NCI-H82 (cell line): Measurements from ENCODE around the gene ARHGEF25.
"Not testable (repeated sequence)": the region's sequence is repeated elsewhere in the genome, so short reads cannot be mapped to it uniquely, and the experiment has no call there.

Experiments used
- DNase-seq: peaks from one replicate; lab custom pipeline; 2025; lab: John Stamatoyannopoulos, UW

The ARHGEF25 gene

DNA sequence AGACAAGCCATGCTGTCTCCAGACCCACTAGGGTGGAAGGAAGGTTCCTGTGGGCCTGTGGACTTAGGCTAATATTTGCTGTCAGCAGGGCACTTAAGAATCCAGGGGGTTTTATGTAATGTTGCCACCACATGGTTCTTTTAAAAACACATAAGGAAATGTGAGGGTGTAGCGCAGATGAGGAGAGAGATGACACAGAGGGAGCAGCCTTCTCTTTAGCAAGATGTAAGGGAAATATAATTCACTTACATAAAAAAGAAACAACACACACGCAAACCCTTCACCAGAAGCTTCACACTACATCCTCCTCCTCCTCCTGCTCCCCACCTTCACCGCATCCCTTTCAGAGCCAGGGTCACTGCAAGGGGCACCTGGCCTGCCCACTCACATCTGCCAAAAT, 25.1 kb upstream of the ARHGEF25 start:
- DNase-seq, result no peak

DNA sequence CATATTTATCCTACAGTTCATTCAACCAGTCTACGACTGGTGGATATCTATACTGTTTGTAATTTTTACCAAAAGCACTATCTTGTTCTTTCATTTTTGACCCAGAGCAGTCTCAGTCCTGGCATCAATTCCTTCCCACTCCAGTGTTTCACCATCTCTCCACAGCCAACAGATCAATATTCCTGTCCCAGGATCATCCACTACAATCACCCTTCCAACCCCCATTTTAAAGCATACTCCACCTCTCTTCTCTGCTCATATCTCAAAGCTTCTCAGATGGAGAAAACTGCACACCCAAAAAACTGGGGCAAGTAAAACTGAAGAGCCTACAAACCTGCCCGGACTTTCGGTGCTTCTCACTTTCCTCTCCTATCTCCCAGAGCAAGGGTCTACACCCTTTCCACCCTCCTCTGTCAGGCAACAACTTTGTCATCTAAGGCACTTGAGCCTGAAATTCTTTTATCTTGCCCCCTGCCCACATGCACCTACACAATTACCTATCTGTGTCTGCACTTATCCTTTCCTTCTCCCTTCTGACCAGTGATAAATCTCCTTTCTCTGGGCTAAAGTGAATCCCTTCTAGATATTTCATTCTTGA, 24.3 kb upstream of the ARHGEF25 start:
- no peak for DNase-seq

DNA sequence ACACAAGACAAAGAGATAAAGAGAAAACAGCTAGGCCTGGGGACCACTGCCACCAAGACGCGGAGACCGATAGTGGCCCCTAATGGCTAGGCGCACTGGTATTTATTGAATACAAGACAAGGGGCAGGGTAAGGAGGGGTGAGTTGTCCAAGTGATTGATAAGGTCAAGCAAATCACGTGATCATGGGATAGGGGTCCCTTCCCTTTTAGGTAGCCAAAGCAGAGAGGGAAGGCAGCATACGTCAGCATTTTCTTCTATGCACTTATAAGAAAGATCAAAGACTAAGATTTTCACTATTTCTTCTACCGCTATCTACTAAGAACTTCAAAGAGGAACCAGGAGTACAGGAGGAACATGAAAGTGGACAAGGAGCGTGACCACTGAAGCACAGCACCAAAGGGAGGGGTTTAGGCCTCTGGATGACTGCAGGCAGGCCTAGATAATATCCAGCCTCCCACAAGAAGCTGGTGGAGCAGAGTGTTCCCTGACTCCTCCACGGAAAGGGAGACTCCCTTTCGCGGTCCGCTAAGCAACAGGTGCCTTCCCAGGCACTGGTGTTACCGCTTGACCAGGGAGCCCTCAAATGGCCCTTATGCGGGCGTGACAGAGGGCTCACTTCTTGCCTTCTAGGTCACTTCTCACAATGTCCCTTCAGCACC, 22.2 kb upstream of the ARHGEF25 start:
- DNase-seq, result not testable (repeated sequence)

DNA sequence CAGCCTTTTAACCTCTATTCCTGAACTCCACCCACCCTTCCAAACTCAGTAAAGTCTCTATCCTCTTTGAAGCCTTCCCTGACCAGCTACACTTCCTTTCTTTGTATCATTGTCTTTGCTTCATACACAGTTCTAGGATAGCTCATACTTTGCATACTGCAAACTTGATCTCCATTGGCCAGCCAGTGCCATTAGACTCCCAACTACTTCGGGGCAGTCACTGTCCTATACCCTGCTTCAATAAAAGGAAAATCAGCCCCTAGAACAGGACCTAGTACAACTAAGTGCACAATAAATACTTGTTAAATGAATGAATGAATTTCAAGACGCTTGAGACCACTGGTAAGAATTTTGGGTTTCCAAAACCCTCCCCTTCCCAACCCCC, 20.8 kb upstream of the ARHGEF25 start:
- no peak for DNase-seq

DNA sequence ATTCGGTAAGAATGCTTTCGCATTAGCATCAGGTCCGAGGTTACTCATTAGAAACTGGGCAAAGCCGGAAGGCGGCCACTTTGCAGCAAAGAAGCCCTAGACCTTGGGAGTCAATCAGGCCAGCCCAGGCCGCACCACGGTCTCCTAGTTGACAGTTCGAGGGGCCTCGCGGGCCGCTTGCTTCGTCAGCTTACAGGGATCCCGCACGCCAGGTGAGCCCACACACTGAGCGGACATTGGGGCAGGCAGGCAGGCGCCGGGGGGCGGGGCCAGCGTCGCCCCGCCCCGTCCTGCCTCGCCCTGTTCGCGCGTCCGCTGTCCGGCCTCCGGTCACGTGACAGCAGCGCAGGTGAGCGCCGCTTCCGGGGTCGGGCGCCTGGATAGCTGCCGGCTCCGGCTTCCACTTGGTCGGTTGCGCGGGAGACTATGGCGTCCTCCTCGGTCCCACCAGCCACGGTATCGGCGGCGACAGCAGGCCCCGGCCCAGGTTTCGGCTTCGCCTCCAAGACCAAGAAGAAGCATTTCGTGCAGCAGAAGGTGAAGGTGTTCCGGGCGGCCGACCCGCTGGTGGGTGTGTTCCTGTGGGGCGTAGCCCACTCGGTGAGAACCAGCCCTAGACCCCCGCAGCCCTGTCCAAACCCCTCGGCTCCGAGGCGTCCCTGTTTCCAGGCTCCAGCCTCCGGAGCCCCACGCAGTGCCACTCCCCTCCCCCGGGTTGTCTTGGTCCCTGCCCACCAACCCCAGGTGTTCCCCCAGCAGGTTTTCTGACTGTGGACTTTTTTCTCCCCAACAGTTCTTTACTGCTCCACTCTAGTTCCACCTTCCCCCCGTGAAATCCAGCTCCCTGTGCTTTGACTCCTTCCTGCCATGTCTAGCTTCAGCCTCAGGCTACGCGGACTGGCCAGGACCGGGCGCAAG, 20.1 kb upstream of the ARHGEF25 start, which contains the start of gene PIP4K2C:
Gene PIP4K2C, plus strand, starts transcription at position 329 of the 918 bp plus-strand sequence. Its CDS starts 98 bp downstream, at position 427.
- DNase-seq, result peak; percentile 86

DNA sequence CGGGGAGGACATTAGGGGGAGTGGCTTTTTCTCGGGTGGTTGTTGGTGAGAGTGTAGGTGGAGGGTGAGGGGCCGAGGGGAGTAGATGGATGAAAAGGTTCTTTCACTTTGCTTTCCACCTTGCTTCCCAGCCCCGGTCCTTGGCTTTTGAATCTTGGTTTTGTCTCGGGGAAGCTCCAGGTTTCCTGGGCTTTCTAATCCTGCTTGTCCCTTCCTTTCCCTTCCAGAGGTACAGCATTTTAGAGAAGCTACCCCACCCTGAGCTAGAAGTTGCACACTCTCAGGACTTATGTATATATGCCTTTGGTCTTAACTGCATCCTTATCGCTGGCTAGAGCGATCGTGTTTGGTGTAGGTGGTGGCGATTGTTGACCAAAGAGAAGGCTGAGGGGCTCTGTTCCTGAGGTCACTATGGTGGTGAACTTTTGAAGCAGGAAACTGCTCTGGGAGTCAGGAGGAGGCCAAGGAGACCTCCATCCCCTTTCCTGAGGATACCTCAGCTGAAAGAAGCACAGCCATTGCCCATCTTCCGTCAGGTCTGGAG, 19.4 kb upstream of the ARHGEF25 start:
- DNase-seq, result no peak

DNA sequence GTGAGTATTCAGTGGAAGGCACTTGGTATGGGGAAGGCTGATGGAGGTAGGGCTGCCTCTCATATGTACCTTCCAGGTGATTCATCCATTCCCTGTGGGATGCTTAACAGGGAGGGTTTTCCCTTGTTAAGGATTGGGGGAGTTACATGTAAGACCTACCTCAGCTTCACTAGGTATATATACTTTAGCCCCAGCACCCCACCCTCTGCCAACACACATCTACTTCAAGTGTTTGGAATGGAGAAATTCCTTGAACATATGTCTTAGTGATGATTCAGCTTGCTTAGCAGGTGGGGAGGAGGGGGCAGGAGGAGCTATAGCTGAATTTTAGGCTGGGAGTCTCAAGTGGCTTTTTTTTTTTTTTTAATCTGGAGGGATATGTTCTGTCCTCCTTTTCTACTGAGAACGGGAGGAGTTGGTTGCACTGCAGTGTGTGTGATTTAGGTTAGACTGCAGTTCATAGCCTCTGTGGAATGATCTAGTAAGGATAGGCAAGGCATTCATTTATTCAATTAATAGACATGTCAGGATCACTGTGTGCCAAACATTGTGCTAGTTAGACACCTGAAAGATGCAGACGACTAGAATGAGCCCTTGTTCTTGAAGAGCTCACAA, 18.6 kb upstream of the ARHGEF25 start:
- peak; percentile 46 for DNase-seq

DNA sequence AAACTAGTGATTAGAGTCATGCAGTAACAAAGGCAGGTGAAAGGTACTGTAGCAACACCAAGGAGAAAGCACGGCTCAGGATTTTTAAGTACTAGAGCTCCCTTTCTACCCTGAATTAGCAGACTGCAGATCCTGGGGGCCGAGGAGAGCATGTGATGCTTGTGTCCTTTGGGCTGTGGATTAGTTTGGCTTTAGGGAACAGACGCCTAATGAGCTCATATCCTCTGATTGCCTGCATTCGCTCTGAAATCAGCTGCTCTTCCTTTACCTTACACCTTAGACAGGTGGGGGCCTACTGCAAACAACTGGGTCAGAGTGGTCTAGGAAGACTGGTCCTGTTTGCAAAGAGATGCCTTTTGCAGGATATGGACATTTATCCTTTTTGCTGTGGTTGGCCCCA, 18.0 kb upstream of the ARHGEF25 start:
- peak; percentile 88 for DNase-seq

DNA sequence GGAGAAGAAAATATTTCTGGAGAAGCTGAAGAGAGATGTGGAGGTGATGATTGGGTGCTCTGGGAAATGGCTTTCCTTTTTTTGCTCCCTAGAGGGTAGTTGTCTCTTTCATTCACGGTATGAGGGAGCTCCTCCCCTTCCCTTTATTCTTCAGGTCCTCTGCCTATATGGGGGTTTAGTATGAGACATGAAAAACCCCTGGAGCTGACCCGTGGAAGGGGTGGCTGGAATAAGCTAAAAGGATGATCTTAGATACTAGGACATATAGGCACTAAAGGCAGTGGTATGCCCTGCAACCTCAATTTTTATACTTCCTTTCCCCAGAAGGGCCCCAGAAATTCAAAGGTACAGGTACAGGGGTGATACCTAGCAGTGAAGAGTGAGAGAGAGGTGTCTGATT, 10.8 kb upstream of the ARHGEF25 start:
- no peak for DNase-seq

DNA sequence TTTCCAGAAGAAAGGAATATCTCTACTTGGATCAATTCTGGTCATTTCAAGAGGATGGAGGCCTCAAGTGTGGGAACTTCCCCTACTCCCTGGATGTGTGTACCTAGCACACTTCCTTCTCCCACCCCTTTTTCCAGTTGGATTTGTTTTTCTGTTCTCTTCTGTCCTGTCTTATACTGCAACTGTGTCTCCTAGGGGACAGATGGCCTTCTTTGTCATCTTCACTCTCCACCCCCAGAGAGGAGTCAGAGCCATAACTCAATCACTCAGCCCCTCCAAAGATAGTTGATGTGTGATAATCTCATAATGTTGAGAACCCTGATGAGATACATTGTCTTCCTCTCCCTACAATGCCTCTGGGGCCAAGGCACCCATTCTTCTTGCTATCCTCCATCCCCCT, 8.7 kb upstream of the ARHGEF25 start:
- DNase-seq, result peak; percentile 84

DNA sequence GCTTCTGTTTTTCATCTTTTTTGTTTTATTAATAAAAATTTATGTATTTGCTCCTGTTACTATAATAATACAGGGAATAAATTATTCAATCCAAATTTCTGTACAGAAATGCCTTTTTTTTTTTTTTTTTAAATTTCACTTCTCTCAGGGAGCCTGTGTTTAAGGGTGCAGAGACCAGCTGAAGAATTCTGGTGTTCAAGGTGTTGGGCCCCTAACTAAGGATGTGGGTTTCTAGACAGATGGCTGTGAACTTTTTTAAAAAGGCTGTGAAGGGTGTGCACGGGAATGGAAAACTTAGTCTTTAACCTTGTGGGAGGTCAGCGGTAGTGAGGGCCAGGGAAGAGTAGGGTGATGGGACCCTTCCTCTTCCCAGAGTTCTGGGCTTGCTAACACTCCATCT, 7.9 kb upstream of the ARHGEF25 start:
- no peak for DNase-seq

DNA sequence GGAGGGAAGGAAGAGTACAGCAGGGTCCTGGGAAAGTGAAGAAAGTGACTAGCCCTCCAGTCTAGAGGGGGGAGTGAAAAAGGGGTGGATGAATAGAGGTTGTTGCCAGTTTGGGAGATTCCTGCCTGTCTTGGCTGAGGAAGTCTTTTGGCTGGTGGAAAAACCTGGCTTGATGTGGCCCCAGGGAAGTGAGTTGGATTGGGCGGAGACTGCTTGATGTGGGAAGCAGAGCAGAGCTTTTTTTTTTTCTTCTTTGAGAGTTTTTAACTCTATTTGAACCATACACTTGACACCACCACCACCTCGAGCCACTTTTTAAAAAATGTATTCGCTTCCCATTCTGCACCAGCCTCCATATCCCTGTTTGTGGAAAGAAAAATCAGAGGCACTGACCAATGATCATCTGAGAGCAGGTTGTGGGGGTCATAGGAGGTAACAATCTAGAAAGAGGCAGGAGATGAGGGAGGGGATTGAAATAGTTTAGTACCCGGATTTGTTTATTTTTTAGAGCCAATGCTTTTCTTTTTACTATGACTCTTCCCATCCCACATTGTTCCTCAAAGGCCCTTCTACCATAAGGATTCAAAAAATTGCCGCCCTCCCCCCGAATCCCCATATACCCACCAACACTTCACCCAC, 7.3 kb upstream of the ARHGEF25 start:
- DNase-seq, result peak; percentile 32

DNA sequence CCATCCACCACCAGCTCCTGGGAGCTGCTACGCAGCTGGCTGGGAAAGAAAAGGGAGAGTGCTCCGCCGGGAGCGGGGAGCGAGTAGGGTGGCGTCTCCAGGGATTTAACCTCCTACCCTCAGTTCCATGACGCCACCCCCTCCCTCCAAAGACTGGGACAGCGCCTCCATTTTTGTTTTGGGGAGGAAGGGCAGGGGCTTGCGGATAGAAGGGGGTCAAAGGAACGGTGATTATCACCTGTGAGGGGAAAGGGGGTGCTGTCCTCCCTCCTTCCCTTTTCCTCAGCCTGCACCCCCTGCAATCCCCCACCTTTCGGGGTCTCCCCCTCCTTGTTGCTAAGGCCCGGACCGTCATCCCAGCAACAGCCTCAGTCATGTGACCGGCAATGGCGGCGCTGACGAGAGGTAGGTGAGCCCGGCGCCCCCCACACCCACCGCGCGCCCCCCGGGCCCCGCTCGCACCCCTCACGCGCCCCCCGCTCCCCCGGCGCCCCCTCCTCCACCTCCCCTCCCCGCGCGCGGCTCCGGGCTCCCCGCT, 6.7 kb upstream of the ARHGEF25 start, which contains the start of gene DTX3:
Gene DTX3, plus strand, starts transcription at position 371 of the 538 bp plus-strand sequence. CDS start 1,694 bp downstream, outside the sequence.
- peak; percentile 73 for DNase-seq

DNA sequence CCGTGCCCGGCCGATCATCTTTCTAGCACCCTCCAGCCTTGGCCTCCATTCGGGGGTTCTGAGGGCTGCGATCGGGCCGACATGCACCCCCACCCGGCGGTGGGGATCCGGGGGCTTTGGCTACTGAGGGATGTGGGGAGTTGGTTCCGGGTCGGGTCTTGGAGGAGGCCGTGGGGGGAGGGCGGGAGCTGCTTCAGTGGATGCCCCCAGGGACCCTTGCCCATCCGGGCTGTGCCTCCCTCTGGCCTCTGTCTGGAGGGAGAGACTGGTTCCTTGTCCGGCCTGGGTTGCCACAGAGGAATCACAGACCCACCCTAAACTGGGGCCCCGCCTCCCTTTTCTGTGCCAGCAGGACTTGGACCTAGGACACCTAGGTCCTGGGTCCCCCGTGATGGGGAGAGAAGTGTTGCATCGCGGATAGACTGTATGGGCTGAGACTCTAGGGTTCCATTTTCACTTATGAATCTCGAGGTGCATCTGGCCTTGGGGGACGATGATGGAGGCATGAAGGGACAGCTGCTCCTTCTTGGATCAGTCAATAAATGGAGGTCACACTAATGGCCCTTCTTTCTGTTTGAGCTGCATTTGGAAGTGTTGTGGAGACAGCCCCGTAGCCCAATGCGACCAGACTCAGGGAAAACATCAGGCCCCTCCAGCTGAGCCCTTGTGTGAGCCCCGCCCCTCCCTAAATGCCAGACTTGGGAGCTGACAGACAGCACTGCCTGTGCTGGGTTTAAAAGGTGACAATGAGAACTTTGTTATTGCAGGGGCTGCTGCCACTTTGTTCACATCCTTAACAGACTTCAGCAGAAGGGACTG, 6.0 kb upstream of the ARHGEF25 start:
- DNase-seq, result peak; percentile 75

DNA sequence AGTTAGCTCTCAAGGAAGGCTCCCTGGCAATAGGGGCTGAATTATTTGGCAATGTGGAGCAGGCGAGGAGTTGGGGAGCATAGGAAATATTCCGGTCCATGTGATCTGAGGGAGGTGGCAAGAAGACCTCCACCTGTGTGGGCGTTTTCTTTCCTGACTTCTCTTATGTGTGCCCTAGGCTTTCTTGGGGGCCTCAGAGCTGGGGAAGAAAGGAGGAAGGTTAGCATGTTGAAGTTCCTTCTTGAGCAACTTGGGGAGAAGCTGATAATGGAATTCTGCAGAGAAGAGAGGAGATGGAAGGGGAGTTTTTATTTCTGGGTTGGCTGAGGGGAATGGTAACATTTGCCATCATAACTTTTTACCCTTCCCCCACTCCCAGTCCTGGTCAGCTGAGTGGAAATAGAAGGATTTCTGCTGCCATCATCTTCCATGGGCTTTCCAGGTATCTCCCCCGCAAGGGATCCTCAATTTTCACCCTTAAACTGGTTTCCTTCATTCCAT, 5.4 kb upstream of the ARHGEF25 start:
- no peak for DNase-seq

DNA sequence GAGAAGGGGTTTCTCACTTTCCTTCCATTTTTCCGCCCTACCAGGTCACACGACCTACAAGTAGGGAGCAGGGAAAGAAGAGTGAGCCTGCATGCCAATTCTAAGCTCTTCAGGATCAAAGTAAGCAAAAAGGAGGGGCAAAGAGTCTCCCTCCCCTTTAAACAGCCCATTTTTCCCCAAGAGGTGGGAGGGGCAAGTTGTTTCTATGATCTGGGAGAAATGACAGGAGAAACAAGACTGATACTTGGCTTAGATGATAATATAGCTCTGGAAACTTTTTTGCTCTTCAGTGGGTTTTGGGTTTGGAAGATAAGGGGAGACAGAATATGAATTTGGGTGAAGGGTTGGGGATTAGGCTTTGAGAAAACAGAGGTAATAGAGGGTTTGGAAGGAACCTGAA, 4.8 kb upstream of the ARHGEF25 start:
- no peak for DNase-seq

DNA sequence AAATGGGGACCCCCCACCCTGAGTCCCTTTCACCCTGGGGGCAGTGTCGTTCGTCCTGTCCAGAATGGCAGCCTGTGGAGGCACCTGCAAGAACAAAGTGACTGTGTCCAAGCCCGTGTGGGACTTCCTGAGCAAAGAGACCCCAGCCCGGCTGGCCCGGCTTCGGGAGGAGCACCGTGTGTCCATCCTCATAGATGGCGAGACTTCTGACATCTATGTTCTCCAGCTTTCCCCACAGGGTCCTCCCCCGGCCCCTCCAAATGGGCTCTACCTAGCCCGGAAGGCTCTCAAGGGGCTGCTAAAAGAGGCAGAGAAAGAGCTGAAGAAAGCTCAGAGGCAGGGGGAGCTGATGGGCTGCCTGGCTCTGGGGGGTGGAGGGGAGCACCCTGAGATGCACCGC, 4.4 kb upstream of the ARHGEF25 start:
- no peak for DNase-seq

DNA sequence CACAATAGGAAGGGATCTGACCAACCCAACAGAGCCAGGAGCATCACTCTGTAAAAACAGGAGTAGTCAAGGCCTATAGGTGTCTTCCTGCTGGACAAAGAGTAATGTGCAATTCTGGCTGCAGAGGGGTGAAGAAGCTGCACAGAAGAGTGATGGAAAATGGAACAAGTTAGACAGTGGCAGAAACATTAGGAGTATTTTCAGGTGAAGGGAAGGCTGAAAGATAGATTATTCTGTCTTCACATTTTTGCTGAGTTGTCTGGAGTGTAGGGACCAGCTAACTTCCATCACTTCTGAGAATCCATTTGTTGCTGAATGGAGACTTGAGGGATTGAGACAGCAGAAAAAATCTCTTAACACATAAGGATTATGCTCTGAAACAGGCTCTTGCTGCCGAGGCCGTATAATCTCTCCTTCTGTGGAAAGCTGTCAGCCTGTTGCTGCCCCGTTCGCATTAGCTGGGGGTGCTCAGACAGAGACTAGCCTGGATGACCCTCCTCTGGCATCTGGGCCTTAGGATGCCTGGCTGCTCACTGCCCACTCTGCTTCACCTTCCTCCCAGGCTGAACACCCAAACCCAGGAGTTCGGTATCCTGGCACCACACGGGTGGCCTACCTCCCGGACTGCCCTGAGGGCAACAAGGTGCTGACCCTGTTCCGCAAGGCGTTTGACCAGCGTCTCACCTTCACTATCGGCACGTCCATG, 3.1 kb upstream of the ARHGEF25 start:
- peak; percentile 87 for DNase-seq

DNA sequence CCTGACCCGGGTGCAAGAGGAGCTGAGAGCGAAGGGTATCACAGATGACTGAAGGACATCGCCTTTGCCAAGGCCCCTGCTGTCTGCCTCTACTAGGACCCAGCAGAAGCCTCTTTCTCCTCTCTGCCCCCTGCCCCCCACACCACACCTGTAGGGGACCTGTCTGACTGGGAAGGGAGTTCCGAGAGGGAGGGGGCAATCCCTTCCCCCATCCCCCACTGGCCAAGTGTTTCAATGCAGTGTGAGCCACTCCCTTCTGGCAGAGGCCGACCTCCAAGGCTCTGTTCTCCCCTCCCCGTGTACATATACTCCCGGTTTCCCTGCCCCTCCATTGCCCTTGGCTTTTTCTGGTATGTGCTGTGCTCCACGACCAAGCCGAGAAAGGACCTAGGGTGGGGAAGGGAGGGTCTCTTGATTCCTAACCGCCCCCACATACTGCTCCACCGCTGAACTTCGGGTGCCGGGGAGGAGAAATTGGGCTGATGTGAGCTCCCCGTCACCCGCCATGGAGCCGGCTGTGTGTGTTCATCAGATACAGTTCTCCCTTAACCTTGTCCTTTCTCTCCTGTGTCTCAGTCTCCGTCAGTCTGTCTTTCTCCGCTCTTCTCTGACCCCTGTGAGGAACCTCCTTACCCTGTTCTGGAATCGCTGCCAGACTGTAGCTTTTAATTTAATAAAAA, 2.0 kb upstream of the ARHGEF25 start:
- peak; percentile 31 for DNase-seq
